Lower leg skin (tissue), 3 donors: ENCODE data around the gene C2CD3.

Source experiments
- POLR2A ChIP-seq, 2 donors: fragments of 450-650 bp; IDR thresholded peaks; one replicate each; pipeline ENCODE4 v1.6.1; 2016 to 2017; ENCODE audit warnings: antibody characterized with exemption in 2 of 2, mild to moderate bottlenecking in 1 of 2, moderate library complexity in 1 of 2
- TF ChIP-seq, protein P1 (sequence below), 3 donors: fragments of 450-650 bp; IDR thresholded peaks; one replicate each; pipeline ENCODE4 v1.5.1; 2016; ENCODE audit warnings: antibody characterized with exemption in 3 of 3, mild to moderate bottlenecking in 3 of 3, moderate library complexity in 2 of 3

DNA sequence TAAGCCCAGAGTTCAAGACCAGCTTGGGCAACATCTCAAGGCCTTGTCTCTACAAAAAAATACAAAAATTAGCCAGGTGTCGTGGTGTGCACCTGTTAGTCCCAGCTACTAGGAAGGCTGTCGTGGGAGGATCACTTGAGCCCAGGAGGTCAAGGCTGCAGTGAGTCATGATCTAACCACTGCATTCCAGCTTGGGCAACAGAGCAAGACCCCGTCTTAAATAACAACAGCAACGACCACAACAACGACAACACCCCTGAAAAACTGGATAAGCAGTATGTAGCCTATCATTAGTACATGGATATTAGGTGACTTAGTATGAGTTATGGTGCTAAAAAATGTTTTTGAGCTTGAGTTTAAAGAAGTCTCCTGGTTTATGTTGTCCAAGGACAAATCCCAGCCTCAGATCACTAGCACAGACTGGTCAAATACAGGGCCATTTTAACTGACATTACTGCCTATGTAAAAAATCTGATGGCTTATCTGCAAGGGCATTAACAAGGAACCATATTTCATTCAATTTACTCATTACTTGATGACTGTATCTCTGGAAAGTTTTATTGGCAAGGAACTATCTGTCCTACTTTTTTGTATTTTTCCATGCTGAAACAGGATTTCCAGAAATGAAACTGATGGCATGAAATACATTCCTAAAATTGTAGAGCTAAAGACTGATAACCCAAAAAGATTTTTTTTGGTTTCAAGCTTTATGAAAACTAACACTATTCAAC lies 23.4 kb downstream of the C2CD3 start:
- no peak for TF ChIP-seq POLR2A (IDR thresholded peaks at IDR 0.05)
- TF ChIP-seq, protein P1, sequence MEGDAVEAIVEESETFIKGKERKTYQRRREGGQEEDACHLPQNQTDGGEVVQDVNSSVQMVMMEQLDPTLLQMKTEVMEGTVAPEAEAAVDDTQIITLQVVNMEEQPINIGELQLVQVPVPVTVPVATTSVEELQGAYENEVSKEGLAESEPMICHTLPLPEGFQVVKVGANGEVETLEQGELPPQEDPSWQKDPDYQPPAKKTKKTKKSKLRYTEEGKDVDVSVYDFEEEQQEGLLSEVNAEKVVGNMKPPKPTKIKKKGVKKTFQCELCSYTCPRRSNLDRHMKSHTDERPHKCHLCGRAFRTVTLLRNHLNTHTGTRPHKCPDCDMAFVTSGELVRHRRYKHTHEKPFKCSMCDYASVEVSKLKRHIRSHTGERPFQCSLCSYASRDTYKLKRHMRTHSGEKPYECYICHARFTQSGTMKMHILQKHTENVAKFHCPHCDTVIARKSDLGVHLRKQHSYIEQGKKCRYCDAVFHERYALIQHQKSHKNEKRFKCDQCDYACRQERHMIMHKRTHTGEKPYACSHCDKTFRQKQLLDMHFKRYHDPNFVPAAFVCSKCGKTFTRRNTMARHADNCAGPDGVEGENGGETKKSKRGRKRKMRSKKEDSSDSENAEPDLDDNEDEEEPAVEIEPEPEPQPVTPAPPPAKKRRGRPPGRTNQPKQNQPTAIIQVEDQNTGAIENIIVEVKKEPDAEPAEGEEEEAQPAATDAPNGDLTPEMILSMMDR (IDR thresholded peaks at IDR 0.05), result no peak
